Panc1 (cell line): Measurements from ENCODE around the gene RPL3. TPM values are rescaled to one million over a fixed set of nuclear protein-coding genes. Genes with fewer than 3 reads are reported as not detected.

Experiments used
- ATAC-seq: fragments of 200-7000 bp; cut with Tn5 transposase; 2 replicates; pipeline ENCODE4 v1.9.1; 2020; ENCODE audit warnings: mild to moderate bottlenecking, moderate library complexity
- BruUV-seq: library from RNA; stranded (reverse); fragments of 400-500 nt; replicated peaks from 2 replicates; lab custom pipeline; 2021; lab: Mats Ljungman, UMichigan
- CTCF ChIA-PET: fragments of 300-600 bp; sonication (Branson Sonifier 250); formaldehyde crosslinking; loops from one replicate; lab custom pipeline; 2022; ENCODE audit warnings: antibody characterized with exemption; lab: Charles Lee
- POLR2A ChIA-PET: fragments of 300-600 bp; sonication (Branson Sonifier 250); formaldehyde crosslinking; loops from one replicate; lab custom pipeline; 2022; ENCODE audit warnings: antibody characterized with exemption; lab: Charles Lee
- DNase-seq: peaks from one replicate; pipeline ENCODE4 v3.0.0-alpha.2; 2010; ENCODE audit warnings: low read depth, low spot score
- H3K27ac ChIP-seq: 2 replicates; pipeline ENCODE4 v1.5.1; 2011; ENCODE audit warnings: mild to moderate bottlenecking, low read length, inconsistent platforms
- H3K27me3 ChIP-seq: fragments of 200-500 bp; sonication (Bioruptor generic); 2 replicates; pipeline ENCODE4 v1.6.0; 2014; ENCODE audit warnings: low read length, inconsistent platforms; ENCODE audit not compliant: control insufficient read depth, insufficient read depth
- H3K36me3 ChIP-seq: fragments of 200-500 bp; sonication (Bioruptor generic); 2 replicates; pipeline ENCODE4 v1.5.1; 2014; ENCODE audit warnings: inconsistent platforms, mild to moderate bottlenecking, low read length, moderate library complexity; ENCODE audit not compliant: control insufficient read depth, insufficient read depth
- H3K4me1 ChIP-seq: 2 replicates; pipeline ENCODE4 v1.5.1; 2011; ENCODE audit warnings: inconsistent platforms, mild to moderate bottlenecking, low read length, moderate library complexity; ENCODE audit not compliant: control insufficient read depth, insufficient read depth
- H3K4me3 ChIP-seq, 2 experiments: 2 replicates each; pipeline ENCODE4 v1.5.1; 2011 to 2012; ENCODE audit warnings: low read depth in 2 of 2, low read length in 2 of 2, mild to moderate bottlenecking in 2 of 2, inconsistent platforms in 1 of 2, moderate library complexity in 1 of 2
- H3K9me3 ChIP-seq: fragments of 200-500 bp; sonication (Bioruptor generic); 2 replicates; pipeline ENCODE4 v1.5.1; 2014; ENCODE audit warnings: low read depth, mild to moderate bottlenecking, inconsistent platforms, low read length, moderate library complexity; ENCODE audit not compliant: control insufficient read depth, insufficient read depth
- POLR2AphosphoS5 ChIP-seq: IDR thresholded peaks from 2 replicates; pipeline ENCODE4 v1.6.1; 2012; ENCODE audit warnings: mild to moderate bottlenecking, low read depth, low read length, moderate library complexity
- SIN3A ChIP-seq: IDR thresholded peaks from 2 replicates; pipeline ENCODE4 v1.6.1; 2012; ENCODE audit warnings: low read depth, mild to moderate bottlenecking, low read length, moderate library complexity, borderline replicate concordance; ENCODE audit not compliant: insufficient read depth
- TCF7L2 ChIP-seq: IDR thresholded peaks from 2 replicates; pipeline ENCODE4 v1.6.1; 2011; ENCODE audit warnings: mild to moderate bottlenecking, low read depth, low read length, inconsistent platforms
- in situ Hi-C: cut with HindIII; loops from 2 replicates; pipeline ENCODE4 v1.10.0; 2016; ENCODE audit warnings: low sequenced_read_pairs, low pct_unique_long_range_greater_than_20kb
- intact Hi-C: fragments of 100-400 bp; cut with micrococcal nuclease; formaldehyde crosslinking; loops from one replicate; pipeline ENCODE4 v1.10.0; 2022; ENCODE audit not compliant: unreplicated experiment
- total RNA-seq: library from RNA; stranded (reverse); gene quantifications from one replicate; pipeline ENCODE4 v1.2.1, GENCODE V29; 2021; ENCODE audit not compliant: unreplicated experiment
- TF ChIP-seq, protein P1 (sequence below), 2 experiments: IDR thresholded peaks; 2 replicates each; pipeline ENCODE4 v1.6.1; 2011 to 2012; ENCODE audit warnings: low read depth in 2 of 2, control low read depth in 1 of 2, low read length in 1 of 2, mild to moderate bottlenecking in 1 of 2, moderate library complexity in 1 of 2; ENCODE audit not compliant: insufficient read depth in 1 of 2
- TF ChIP-seq, protein P2 (sequence below): fragments of 450-650 bp; IDR thresholded peaks from 2 replicates; pipeline ENCODE4 v1.5.1; 2017; ENCODE audit warnings: mild to moderate bottlenecking

RPL3 gene
- total RNA-seq, 1 experiment from 2014 or later = 885 TPM

DNA sequence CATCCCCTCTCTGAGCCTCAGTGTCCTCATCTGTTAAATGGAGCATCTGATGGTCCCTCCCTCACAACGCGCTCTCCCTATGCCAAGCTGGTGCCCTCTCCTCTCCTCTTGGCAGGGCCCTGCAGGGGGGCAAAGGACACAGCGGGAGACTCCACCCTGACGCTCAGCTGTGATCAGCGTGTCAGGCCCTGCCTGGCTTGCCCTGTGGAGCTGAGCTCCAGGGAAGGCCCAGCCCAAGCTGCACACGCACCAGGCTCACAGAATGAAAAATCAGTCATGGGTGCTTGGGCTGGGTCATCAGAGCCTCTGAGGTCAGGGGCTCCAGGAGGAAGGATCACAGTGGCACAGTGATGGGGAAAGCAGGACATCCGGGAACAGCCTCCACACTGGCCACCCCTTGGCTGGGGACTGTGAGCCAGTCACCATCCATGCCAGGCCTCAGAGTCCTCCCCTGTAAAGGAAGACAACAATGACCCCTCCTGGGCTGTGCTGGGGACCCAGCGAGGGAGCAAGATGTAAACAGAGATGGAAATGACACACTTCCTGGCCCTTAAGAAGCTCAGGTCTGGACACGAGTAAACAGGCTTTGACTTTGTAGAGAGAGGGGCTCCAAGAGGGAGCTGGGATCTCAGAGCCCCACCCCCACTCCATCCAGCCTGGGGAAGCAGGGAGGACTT, 36.6 kb downstream of the RPL3 start:
- intact Hi-C loops (no loop called here), in situ Hi-C loops (no loop called here)
- Histone ChIP-seq H3K27ac (peak overlapping the region; percentile 89), H3K4me3 (no peak overlapping the region), H3K27me3 (no peaks in the 10 kb centered on the region), H3K36me3 (no peaks in the 10 kb centered on the region), H3K9me3 (no peaks in the 10 kb centered on the region), H3K4me1 (peaks cover 48% of the 10 kb centered on the region)
- CTCF ChIA-PET = no interaction called here
- DNase-seq (no peak), ATAC-seq (peak; percentile 47)
- POLR2A ChIA-PET = interaction anchor here (0.6 kb wide), 2 partner anchors 17 to 253 kb away, joined by 3 read pairs; no protein-coding TSS in a partner anchor
- BruUV-seq = no TSS peak
- TF ChIP-seq TCF7L2 = no peak
- no peak for TF ChIP-seq SIN3A
- TF ChIP-seq POLR2AphosphoS5 = no peak
- TF ChIP-seq, protein P1, sequence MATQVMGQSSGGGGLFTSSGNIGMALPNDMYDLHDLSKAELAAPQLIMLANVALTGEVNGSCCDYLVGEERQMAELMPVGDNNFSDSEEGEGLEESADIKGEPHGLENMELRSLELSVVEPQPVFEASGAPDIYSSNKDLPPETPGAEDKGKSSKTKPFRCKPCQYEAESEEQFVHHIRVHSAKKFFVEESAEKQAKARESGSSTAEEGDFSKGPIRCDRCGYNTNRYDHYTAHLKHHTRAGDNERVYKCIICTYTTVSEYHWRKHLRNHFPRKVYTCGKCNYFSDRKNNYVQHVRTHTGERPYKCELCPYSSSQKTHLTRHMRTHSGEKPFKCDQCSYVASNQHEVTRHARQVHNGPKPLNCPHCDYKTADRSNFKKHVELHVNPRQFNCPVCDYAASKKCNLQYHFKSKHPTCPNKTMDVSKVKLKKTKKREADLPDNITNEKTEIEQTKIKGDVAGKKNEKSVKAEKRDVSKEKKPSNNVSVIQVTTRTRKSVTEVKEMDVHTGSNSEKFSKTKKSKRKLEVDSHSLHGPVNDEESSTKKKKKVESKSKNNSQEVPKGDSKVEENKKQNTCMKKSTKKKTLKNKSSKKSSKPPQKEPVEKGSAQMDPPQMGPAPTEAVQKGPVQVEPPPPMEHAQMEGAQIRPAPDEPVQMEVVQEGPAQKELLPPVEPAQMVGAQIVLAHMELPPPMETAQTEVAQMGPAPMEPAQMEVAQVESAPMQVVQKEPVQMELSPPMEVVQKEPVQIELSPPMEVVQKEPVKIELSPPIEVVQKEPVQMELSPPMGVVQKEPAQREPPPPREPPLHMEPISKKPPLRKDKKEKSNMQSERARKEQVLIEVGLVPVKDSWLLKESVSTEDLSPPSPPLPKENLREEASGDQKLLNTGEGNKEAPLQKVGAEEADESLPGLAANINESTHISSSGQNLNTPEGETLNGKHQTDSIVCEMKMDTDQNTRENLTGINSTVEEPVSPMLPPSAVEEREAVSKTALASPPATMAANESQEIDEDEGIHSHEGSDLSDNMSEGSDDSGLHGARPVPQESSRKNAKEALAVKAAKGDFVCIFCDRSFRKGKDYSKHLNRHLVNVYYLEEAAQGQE (IDR thresholded peaks at IDR 0.05; ENCODE audit: insufficient read depth in 1 of 2, low read depth in 2 of 2, low read length in 1 of 2) = no peak
- TF ChIP-seq, protein P2, sequence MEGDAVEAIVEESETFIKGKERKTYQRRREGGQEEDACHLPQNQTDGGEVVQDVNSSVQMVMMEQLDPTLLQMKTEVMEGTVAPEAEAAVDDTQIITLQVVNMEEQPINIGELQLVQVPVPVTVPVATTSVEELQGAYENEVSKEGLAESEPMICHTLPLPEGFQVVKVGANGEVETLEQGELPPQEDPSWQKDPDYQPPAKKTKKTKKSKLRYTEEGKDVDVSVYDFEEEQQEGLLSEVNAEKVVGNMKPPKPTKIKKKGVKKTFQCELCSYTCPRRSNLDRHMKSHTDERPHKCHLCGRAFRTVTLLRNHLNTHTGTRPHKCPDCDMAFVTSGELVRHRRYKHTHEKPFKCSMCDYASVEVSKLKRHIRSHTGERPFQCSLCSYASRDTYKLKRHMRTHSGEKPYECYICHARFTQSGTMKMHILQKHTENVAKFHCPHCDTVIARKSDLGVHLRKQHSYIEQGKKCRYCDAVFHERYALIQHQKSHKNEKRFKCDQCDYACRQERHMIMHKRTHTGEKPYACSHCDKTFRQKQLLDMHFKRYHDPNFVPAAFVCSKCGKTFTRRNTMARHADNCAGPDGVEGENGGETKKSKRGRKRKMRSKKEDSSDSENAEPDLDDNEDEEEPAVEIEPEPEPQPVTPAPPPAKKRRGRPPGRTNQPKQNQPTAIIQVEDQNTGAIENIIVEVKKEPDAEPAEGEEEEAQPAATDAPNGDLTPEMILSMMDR = no peak

DNA sequence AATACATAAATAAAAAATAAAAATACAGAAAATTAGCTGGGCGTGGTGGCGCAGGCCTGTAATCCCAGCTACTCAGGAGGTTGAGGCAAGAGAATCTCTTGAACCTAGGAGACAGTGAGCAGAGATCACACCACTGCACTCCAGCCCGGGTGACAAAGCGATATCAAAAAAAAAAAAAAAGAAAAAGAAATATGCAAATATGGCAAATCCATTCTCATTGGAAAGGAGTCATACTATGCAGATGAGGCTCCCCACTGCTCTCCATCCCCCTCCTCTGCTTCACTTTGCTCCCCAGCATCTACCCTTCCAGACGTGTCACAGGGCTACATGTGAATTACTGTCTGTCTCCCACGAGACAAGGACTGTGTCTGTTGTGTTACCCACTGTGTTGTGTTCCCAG, 38.3 kb downstream of the RPL3 start:
- no peak for TF ChIP-seq POLR2AphosphoS5
- TF ChIP-seq, protein P1 (IDR thresholded peaks at IDR 0.05; ENCODE audit: insufficient read depth in 1 of 2, low read depth in 2 of 2, low read length in 1 of 2) = no peak
- TF ChIP-seq, protein P2 = no peak
- DNase-seq (no peak), ATAC-seq (no peak)
- intact Hi-C loops (no loop called here), in situ Hi-C loops (no loop called here)
- BruUV-seq = no TSS peak
- ChIA-PET CTCF (no interaction called here), POLR2A (no interaction called here)
- H3K4me3 ChIP-seq = no peak overlapping the region
- no peaks in the 10 kb centered on the region for H3K27me3 ChIP-seq
- no peaks in the 10 kb centered on the region for H3K9me3 ChIP-seq
- H3K27ac ChIP-seq = 0 out of 2 replicates have a peak overlapping the region, but pooled peaks have one; percentile 57
- peaks cover 32% of the 10 kb centered on the region for H3K4me1 ChIP-seq
- no peaks in the 10 kb centered on the region for H3K36me3 ChIP-seq
